ENCODE data around the gene ZNF438.

- TF ChIP-seq CTCF (IDR thresholded peaks at IDR 0.05; ENCODE audit: low read depth, low read length, poor library complexity, severe bottlenecking): no peak
- TF ChIP-seq EZH2phosphoT487 (IDR thresholded peaks at IDR 0.05; ENCODE audit: borderline replicate concordance, low read length): no peak
Measured at GRCh38 chr10:31051703-31052102, 20.0 kb upstream of the ZNF438 start.

Data from DOHH2 (cell line).